ENCODE measurements around the gene FOXK2. TPM values are rescaled to one million over a fixed set of nuclear protein-coding genes. Genes with fewer than 3 reads are reported as not detected.

Gene FOXK2
- total RNA-seq, 3 donors from 2014 or later (not counting 1 experiment from before 2014, with no cell fraction given): 42.5 to 50.0 (median 46.4) TPM

DNA sequence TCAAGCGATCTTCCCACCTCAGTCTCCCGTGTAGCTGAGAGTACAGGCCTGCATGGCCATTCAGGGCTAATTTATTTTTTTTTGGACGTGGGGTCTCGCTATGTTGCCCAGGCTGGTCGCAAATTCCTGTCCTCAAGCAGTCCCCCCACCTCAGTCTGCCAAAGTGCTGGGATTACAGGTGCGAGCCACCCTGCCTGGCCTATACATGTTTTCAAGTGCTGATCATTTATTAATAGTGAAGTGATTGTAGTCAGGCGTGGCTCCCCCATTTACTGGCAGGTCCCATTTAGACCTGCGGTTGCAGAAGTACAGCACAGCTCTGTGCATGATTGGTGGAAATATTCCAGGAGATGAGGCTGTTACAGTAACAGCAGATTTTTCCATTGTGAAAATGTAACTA, 8.4 kb downstream of the FOXK2 start:
- no peak overlapping the region for H3K4me3 ChIP-seq (ENCODE audit: low read length)
- Mint-ChIP-seq H3K9me3 (no peaks in the 10 kb centered on the region), H3K27ac (peak overlapping the region; percentile 79 to 82), H3K27me3 (ENCODE audit: low read depth in 2 of 2) (no peaks in the 10 kb centered on the region), H3K4me3 (no peak overlapping the region), H3K4me1 (peaks cover 49 to 57% of the 10 kb centered on the region in 2 donors), H3K36me3 (no peaks in the 10 kb centered on the region)
- DNase-seq (no peak), ATAC-seq (no peak)
- H3K9me3 ChIP-seq (ENCODE audit: control insufficient read depth, insufficient read depth, low read length): no peaks in the 10 kb centered on the region
- no peak overlapping the region for H3K27ac ChIP-seq (ENCODE audit: low read length)
- no peaks in the 10 kb centered on the region for H3K36me3 ChIP-seq (ENCODE audit: control insufficient read depth, insufficient read depth, low read length)
- H3K4me1 ChIP-seq (ENCODE audit: control insufficient read depth, insufficient read depth, low read length): peaks cover 29% of the 10 kb centered on the region
- WGBS (ENCODE audit: insufficient coverage): 91% methylated on average over 8 of the region's 8 CpGs
- intact Hi-C loops (cut with micrococcal nuclease): loop anchor here (5.0 kb wide), 1 partner anchor 49 kb away; no protein-coding TSS in a partner anchor
- TF ChIP-seq, protein P1, sequence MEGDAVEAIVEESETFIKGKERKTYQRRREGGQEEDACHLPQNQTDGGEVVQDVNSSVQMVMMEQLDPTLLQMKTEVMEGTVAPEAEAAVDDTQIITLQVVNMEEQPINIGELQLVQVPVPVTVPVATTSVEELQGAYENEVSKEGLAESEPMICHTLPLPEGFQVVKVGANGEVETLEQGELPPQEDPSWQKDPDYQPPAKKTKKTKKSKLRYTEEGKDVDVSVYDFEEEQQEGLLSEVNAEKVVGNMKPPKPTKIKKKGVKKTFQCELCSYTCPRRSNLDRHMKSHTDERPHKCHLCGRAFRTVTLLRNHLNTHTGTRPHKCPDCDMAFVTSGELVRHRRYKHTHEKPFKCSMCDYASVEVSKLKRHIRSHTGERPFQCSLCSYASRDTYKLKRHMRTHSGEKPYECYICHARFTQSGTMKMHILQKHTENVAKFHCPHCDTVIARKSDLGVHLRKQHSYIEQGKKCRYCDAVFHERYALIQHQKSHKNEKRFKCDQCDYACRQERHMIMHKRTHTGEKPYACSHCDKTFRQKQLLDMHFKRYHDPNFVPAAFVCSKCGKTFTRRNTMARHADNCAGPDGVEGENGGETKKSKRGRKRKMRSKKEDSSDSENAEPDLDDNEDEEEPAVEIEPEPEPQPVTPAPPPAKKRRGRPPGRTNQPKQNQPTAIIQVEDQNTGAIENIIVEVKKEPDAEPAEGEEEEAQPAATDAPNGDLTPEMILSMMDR (IDR thresholded peaks at IDR 0.05): no peak
- H3K27me3 ChIP-seq (ENCODE audit: control insufficient read depth, insufficient read depth, low read length): no peaks in the 10 kb centered on the region

DNA sequence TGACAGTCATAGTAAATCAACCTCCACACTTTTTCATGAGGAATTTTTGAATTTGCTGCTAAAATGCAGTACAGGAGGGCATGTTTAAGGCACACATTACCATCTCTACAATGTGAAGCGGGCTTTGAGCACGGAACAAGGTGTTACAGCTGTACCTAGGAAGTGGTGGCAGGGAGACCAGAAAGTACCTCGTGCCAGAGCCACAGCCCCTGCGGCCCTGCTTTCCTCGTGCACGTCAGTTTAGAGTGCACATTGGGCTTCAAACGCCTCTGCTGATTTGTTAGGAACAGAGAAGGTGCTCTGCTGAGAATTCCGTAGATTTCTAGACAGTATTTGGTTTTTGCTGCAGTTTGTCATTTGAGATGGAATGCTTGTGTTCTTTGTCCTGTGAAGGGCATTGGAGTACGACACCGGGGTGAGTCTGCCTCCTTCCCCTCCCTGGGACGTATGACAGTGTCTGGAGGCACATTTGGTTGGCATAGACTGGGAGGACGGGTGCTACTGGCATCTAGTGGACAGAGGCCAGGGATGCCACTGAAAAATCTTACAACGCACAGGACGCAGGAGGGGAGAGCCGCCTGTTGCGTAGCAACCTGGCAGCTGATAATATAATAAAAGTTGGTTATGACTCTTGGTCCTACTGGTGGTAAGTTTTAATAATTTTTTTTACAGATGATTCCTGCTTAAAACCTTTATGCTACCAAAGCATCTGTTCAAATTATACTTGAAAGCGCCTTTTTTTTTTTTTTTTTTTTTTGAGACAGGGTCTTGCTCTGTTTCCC, 9.1 kb downstream of the FOXK2 start:
- H3K9me3 Mint-ChIP-seq: no peaks in the 10 kb centered on the region
- H3K4me1 Mint-ChIP-seq: peaks cover 47 to 55% of the 10 kb centered on the region in 2 donors
- H3K4me3 Mint-ChIP-seq: peak overlapping the region; percentile 2
- peaks cover 29% of the 10 kb centered on the region for H3K4me1 ChIP-seq (ENCODE audit: control insufficient read depth, insufficient read depth, low read length)
- H3K27ac ChIP-seq (ENCODE audit: low read length): no peak overlapping the region
- DNase-seq (peak in 1 of 2 donors; percentile 30), ATAC-seq (peak; percentile 43 to 72 (median 60))
- H3K27me3 ChIP-seq (ENCODE audit: control insufficient read depth, insufficient read depth, low read length): no peaks in the 10 kb centered on the region
- H3K27me3 Mint-ChIP-seq (ENCODE audit: low read depth in 2 of 2): no peaks in the 10 kb centered on the region
- no peaks in the 10 kb centered on the region for H3K9me3 ChIP-seq (ENCODE audit: control insufficient read depth, insufficient read depth, low read length)
- 61% methylated on average over 16 of the region's 17 CpGs for WGBS (ENCODE audit: insufficient coverage)
- intact Hi-C loops (cut with micrococcal nuclease): loop anchor here (5.0 kb wide), 1 partner anchor 49 kb away; no protein-coding TSS in a partner anchor
- H3K4me3 ChIP-seq (ENCODE audit: low read length): no peak overlapping the region
- H3K36me3 ChIP-seq (ENCODE audit: control insufficient read depth, insufficient read depth, low read length): no peaks in the 10 kb centered on the region
- TF ChIP-seq, protein P1 (IDR thresholded peaks at IDR 0.05): no peak
- H3K36me3 Mint-ChIP-seq: no peaks in the 10 kb centered on the region
- H3K27ac Mint-ChIP-seq: peak overlapping the region; percentile 79 to 82

DNA sequence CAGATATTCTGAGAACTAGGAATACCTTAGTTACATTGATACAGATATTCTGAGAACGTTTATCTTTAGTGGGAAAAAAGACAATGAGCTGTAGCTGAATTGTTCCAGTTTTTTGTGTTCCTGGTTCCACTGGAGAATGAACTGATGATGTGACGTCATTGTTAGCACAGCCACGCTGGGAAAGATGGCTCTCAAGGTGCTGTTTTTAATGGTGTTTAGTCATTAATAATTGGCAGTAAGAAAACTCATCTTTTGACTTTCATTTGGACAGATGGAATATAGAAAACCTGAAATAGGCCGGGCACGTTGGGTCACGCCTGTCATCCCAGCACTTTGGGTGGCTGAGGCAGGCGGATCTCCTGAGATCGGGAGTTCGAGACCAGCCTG, 10.4 kb downstream of the FOXK2 start:
- TF ChIP-seq, protein P1 (IDR thresholded peaks at IDR 0.05): no peak
- Mint-ChIP-seq H3K4me3 (no peak overlapping the region), H3K36me3 (no peaks in the 10 kb centered on the region), H3K9me3 (no peaks in the 10 kb centered on the region), H3K27me3 (ENCODE audit: low read depth in 2 of 2) (no peaks in the 10 kb centered on the region), H3K4me1 (peaks cover 52 to 60% of the 10 kb centered on the region in 2 donors), H3K27ac (no peak overlapping the region)
- intact Hi-C loops (cut with micrococcal nuclease): loop anchor here (5.0 kb wide), 1 partner anchor 47 kb away; no protein-coding TSS in a partner anchor
- Histone ChIP-seq H3K4me1 (ENCODE audit: control insufficient read depth, insufficient read depth, low read length) (peaks cover 26% of the 10 kb centered on the region), H3K27ac (ENCODE audit: low read length) (no peak overlapping the region), H3K4me3 (ENCODE audit: low read length) (no peak overlapping the region), H3K36me3 (ENCODE audit: control insufficient read depth, insufficient read depth, low read length) (no peaks in the 10 kb centered on the region), H3K9me3 (ENCODE audit: control insufficient read depth, insufficient read depth, low read length) (no peaks in the 10 kb centered on the region), H3K27me3 (ENCODE audit: control insufficient read depth, insufficient read depth, low read length) (no peaks in the 10 kb centered on the region)
- ATAC-seq (no peak), DNase-seq (no peak)
- 90% methylated on average over 9 of the region's 9 CpGs for whole genome bisulfite sequencing (ENCODE audit: insufficient coverage)

All from natural killer cell (primary cell).